OCI-LY1 (cell line): ENCODE data around the gene ZNF112.

Source experiments
- CTCF ChIP-seq: fragments of 200-600 bp; sonication (generic), shearing (Covaris generic); IDR thresholded peaks from 2 replicates; pipeline ENCODE4 v1.5.1; 2017; ENCODE audit warnings: mild to moderate bottlenecking, antibody characterized with exemption, low read length, moderate library complexity, mixed read lengths
- EZH2 ChIP-seq: fragments of 200-600 bp; sonication (generic), shearing (Covaris generic); IDR thresholded peaks from 2 replicates; pipeline ENCODE4 v1.8.0; 2017; ENCODE audit warnings: borderline replicate concordance, mixed run types, mild to moderate bottlenecking, antibody characterized with exemption, low read length, moderate library complexity, mixed read lengths

- TF ChIP-seq CTCF: no peak
- TF ChIP-seq EZH2: no peak
Measured at GRCh38 chr19:44356383-44357111, at the start of gene ZNF112.
